HG02870 (cell line): ENCODE results near the gene TGFBR2.
A peak's percentile ranks its signal among the peaks of the same experiment; 100 is the strongest.
"Not testable (repeated sequence)": the region's sequence is repeated elsewhere in the genome, so short reads cannot be mapped to it uniquely, and the experiment has no call there.

ENCODE experiments used
- ATAC-seq: cut with Tn5 transposase; IDR thresholded peaks from one replicate; pipeline ENCODE4 v1.9.1; 2021; ENCODE audit warnings: mild to moderate bottlenecking, moderate library complexity; ENCODE audit not compliant: unreplicated experiment

TGFBR2 gene

GRCh38 chr3:30654269-30654668 is 47.9 kb downstream of the TGFBR2 start:
- no peak for ATAC-seq

GRCh38 chr3:30655187-30655812 is 48.9 kb downstream of the TGFBR2 start:
- ATAC-seq = no peak

- no peak for ATAC-seq
Observed at GRCh38 chr3:30656624-30657141, 50.3 kb downstream of the TGFBR2 start.

- peak; percentile 23 for ATAC-seq
Observed at GRCh38 chr3:30657914-30658313, 51.5 kb downstream of the TGFBR2 start.

GRCh38 chr3:30658328-30659052 is 52.1 kb downstream of the TGFBR2 start:
- peak; percentile 88 for ATAC-seq

GRCh38 chr3:30659270-30660130 is 53.1 kb downstream of the TGFBR2 start:
- no peak for ATAC-seq

GRCh38 chr3:30660136-30660535 is 53.7 kb downstream of the TGFBR2 start:
- ATAC-seq = no peak

GRCh38 chr3:30660656-30661055 is 54.3 kb downstream of the TGFBR2 start:
- no peak for ATAC-seq

- no peak for ATAC-seq
Observed at GRCh38 chr3:30661098-30661873, 54.9 kb downstream of the TGFBR2 start.

GRCh38 chr3:30662836-30663235 is 56.4 kb downstream of the TGFBR2 start:
- ATAC-seq = no peak

GRCh38 chr3:30663533-30664241 is 57.3 kb downstream of the TGFBR2 start:
- no peak for ATAC-seq

- no peak for ATAC-seq
Observed at GRCh38 chr3:30664459-30664858, 58.1 kb downstream of the TGFBR2 start.

- no peak for ATAC-seq
Observed at GRCh38 chr3:30664884-30665283, 58.5 kb downstream of the TGFBR2 start.

GRCh38 chr3:30665539-30665938 is 59.1 kb downstream of the TGFBR2 start:
- no peak for ATAC-seq

- no peak for ATAC-seq
Observed at GRCh38 chr3:30666572-30667279, 60.3 kb downstream of the TGFBR2 start.

GRCh38 chr3:30667280-30667651 is 60.9 kb downstream of the TGFBR2 start:
- no peak for ATAC-seq

- ATAC-seq = no peak
Observed at GRCh38 chr3:30668051-30668609, 61.7 kb downstream of the TGFBR2 start.

- not testable (repeated sequence) for ATAC-seq
Observed at GRCh38 chr3:30669360-30669934, 63.0 kb downstream of the TGFBR2 start.

- no peak for ATAC-seq
Observed at GRCh38 chr3:30670292-30670691, 63.9 kb downstream of the TGFBR2 start.
